CD4-positive, alpha-beta T cell treated with Interleukin-2 at 100 ng/mL for 4 hours (primary cell): ENCODE results near the gene ZNF12.
"Not testable (repeated sequence)": the region's sequence is repeated elsewhere in the genome, so short reads cannot be mapped to it uniquely, and the experiment has no call there.

Source experiments
- DNase-seq: peaks from one replicate; pipeline ENCODE4 v3.0.0-alpha.2; 2020; ENCODE audit warnings: low spot score

Gene ZNF12

GRCh38 chr7:6706666-6707407 is at the start of gene ZNF12:
Gene ZNF12, minus strand, starts transcription at chr7:6706947. Its CDS starts 1,774 bp downstream, at chr7:6705173.
- peak; percentile 96 for DNase-seq

DNA sequence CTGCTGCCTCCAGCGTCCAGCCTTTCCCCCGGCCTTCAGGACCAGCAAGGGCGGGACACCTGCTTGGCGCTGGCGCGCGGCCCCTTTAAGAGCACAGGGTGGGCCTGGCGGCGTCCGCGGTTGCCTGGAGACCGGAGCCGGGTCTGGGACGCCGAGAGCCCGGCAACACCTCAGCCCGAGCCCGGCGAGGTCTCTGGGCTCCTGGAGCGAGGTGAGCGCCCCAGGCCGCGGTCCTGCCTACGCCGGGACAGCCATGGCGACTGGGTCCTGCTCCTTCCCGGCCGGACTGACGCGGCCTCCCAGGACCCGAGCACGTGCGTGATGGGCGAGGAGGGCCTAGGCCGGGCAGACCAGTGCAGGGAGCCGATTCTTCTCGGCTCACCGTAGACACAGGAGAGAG is 47.2 kb upstream of the ZNF12 start, which contains the start of gene RSPH10B2:
TSS of gene RSPH10B2 (plus strand) at position 140 of the 400 bp plus-strand sequence. CDS start 3,575 bp downstream, outside the sequence.
- not testable (repeated sequence) for DNase-seq

DNA sequence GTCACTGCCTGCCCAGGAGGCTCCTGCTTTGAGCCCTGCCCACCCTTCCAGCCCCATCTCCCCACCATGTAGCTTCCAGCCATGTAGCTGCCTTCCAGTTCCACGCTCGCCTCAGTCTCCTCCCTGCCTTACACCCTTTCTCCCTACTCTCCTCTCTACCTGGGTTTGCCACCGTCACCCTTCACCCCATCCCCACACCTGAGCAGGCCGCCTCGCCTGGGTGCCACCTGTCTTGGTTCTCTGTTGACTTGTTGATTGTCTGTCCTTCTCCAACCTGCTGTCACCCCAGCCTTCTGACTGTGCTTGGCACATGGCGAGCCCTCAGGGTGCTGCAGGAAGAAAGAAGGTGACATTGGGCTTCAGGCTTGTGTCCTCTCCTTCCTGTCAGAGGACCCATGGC is 43.4 kb upstream of the ZNF12 start:
- not testable (repeated sequence) for DNase-seq

GRCh38 chr7:6749335-6749734 is 42.6 kb upstream of the ZNF12 start:
- not testable (repeated sequence) for DNase-seq

GRCh38 chr7:6744410-6745100 is 37.8 kb upstream of the ZNF12 start:
- DNase-seq = not testable (repeated sequence)

GRCh38 chr7:6738415-6738814 is 31.7 kb upstream of the ZNF12 start:
- DNase-seq = not testable (repeated sequence)

DNA sequence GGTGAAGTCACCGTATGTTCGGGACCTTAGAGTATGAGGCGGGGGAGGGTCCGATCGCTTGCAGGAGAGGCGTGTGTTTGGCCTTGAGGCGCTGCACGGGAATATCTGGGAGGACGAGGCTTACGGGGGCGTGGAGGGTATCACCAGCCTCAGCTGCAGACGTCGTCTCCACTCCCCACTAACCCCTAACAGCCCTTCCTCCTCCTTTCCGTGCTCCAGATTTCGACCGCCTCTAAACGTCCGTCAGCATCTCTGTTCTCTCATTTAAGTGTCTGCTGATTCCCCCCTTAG is 23.5 kb upstream of the ZNF12 start:
- no peak for DNase-seq

DNA sequence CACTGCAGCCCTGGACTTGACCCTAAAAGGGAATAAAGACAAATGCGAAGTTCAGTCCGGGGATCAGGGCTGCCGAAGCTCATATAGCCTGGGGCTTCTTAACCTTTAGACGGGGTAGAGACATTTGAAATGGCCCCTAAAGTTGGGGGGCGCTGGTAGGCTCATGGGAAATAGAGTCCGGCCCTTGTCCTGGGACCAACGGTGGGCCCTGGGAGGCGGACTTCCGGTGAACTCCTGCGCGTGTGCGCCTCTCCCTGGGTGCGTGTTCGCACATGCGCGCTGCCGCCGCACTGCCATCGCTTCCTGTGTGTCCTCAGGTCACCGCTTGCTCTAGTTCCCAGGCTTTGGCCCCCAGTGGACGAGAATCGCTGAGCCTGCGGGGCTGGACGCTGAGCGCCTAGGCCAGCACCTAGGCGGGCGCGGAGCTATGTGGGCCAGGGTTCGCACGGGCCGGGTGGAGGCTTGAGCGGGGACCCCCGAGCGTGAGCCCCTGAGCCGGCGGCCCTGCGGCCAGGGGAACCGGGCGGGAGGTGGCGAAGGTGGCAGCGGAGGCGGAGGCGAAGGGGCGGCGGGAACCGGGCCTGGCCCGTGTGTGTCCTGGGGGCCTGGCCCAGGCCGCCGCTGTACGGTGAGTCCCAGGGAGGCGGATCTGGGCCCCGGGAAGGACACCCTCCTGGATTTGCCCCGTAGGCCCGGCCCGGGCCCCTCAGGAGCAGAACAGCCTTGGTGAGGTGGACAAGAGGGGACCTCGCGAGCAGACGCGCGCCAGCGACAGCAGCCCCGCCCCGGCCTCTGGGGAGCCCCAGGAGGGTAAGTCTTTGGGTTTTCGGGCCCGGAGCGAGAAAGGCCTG is 23.0 kb upstream of the ZNF12 start:
- peak; percentile 83 for DNase-seq

- not testable (repeated sequence) for DNase-seq
These were observed 22.2 kb upstream of the ZNF12 start for GRCh38 chr7:6728893-6729491.

DNA sequence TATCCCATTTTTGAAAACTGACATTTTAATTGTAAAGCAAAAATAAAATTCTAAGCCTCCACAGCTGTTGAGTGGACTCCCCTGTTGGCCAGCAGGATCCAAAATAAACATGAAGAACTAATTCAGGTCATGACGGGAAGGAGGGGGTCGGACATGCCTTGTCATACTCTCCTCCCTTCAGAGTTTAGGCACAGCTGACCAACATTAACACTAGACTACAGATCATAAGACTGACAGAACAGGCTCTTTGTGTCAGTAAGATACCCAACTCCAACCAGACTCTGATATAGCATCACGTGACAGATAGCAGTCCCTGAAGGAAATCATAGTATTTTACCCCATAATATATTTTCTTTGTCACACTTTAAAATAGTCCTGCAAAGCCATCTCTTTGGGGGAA is 20.9 kb upstream of the ZNF12 start:
- DNase-seq = no peak

GRCh38 chr7:6726341-6726740 is 19.6 kb upstream of the ZNF12 start:
- DNase-seq = not testable (repeated sequence)

GRCh38 chr7:6725003-6725402 is 18.3 kb upstream of the ZNF12 start:
- DNase-seq = no peak

- DNase-seq = not testable (repeated sequence)
These were observed 17.6 kb upstream of the ZNF12 start for GRCh38 chr7:6724351-6724750.

DNA sequence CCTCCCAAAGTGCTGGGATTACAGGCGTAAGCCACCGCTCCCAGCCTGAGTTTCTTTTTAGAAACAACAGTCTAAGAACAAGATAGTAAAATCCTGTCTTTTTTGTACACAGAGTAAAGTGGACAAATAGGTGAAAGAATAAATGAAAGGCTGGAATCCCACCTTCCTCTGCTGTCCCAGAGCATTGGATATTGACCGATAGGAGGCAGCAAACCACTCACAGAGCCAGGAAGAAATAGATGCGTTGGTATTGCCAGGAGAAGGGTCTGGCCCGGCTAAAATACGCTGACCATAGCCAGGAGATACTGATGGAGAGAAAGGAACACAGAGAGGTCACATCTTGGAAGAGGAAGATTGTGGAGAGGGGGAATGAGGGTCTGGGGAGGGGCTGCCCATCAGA is 11.4 kb upstream of the ZNF12 start:
- DNase-seq = no peak

DNA sequence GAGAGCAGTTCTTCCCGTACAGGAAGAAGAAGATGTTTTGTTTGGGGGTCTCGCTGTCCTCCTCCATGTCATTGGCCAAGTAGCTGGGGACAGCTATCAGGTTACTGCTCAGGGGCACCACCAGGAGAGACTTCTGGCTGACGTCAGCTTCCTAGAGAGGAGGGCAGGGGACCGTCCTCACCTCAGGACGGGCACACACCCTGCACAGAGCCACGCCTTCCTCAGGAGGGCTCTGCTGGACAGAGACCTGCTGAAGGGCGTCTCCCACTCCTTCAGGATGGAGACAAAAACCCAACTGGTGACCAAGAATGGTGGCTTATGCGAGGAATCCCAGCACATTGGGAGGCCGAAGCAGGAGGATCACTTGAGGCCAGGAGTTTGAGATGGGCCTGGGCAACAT is 9.2 kb upstream of the ZNF12 start:
- not testable (repeated sequence) for DNase-seq

- DNase-seq = no peak
These were observed 7.6 kb upstream of the ZNF12 start for GRCh38 chr7:6714360-6714759.

DNA sequence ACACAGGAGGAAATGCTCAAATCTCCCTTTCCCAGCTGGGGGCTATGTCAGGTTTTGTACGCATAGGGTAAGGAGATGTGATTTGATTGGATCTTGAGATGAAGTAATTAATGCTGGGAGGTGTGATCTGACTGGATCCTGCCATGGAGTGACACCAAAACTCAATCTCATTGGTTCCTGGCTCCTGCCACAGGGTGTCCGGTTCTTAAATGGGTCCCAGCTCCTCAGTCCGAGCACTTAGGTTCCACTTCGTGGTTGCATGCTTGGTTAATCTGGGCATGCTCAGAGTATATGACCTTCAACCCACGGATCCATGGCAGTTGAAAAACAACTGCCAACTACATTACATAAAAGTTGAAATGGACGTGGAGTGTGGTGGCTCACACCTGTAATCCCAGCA is 3.1 kb upstream of the ZNF12 start:
- no peak for DNase-seq

- DNase-seq = no peak
These were observed 1.6 kb upstream of the ZNF12 start for GRCh38 chr7:6708304-6708703.

GRCh38 chr7:6705959-6706665 is 635 bp downstream of the ZNF12 start:
- DNase-seq = no peak

GRCh38 chr7:6701860-6702259 is 4.9 kb downstream of the ZNF12 start:
- DNase-seq = no peak

DNA sequence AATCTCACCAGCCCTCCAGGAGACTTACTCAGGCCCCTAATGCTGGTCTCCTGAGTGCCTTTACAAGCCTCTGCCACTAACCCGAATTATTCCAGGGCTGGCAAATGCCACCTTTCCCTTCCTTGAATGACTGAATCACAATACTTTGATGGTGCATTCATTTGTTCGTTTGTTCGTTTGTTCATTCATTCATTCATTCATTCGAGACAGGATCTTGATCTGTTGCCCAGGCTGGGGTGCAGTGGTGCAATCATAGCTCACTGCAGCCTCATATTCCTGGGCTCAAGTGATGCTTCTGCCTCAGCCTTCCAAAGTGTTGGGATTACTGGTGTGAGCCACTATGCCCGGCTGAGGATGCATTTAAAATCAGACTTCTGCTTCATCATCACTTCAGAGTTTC is 6.0 kb downstream of the ZNF12 start:
- DNase-seq = no peak
